Measurements from ENCODE around the gene ALDH1L2. TPM values are rescaled to one million over a fixed set of nuclear protein-coding genes. Genes with fewer than 3 reads are reported as not detected.
A peak's percentile ranks its signal among the peaks of the same experiment; 100 is the strongest.

The ALDH1L2 gene
- total RNA-seq, 3 donors from 2014 or later (not counting 1 experiment from before 2014, with no cell fraction given): 1.1 TPM; not detected in 2

GRCh38 chr12:105053116-105053572 is 31.1 kb downstream of the ALDH1L2 start:
- no peaks in the 10 kb centered on the region for H3K9me3 Mint-ChIP-seq
- Histone ChIP-seq H3K9me3 (ENCODE audit: control insufficient read depth, insufficient read depth, low read length) (no peaks in the 10 kb centered on the region), H3K4me3 (ENCODE audit: low read length) (no peak overlapping the region), H3K27me3 (ENCODE audit: control insufficient read depth, insufficient read depth, low read length) (no peaks in the 10 kb centered on the region), H3K36me3 (ENCODE audit: control insufficient read depth, insufficient read depth, low read length) (no peaks in the 10 kb centered on the region), H3K4me1 (ENCODE audit: control insufficient read depth, insufficient read depth, low read length) (no peaks in the 10 kb centered on the region), H3K27ac (ENCODE audit: low read length) (no peak overlapping the region)
- H3K4me3 Mint-ChIP-seq: no peak overlapping the region
- peak; percentile 91 for TF ChIP-seq CTCF (IDR thresholded peaks at IDR 0.05)
- ATAC-seq: peak; percentile 80 to 91 (median 83)
- H3K27me3 Mint-ChIP-seq (ENCODE audit: low read depth in 2 of 2): peaks cover 7 to 19% of the 10 kb centered on the region in 2 donors
- no peak overlapping the region for H3K27ac Mint-ChIP-seq
- intact Hi-C loops (cut with micrococcal nuclease): loop anchor here (1.0 kb wide), 1 partner anchor 852 kb away; no protein-coding TSS in a partner anchor
- H3K36me3 Mint-ChIP-seq: no peaks in the 10 kb centered on the region
- peak; percentile 50 to 86 for DNase-seq
- 3% methylated on average over 2 of the region's 2 CpGs for WGBS (ENCODE audit: insufficient coverage)
- H3K4me1 Mint-ChIP-seq: no peaks in the 10 kb centered on the region

GRCh38 chr12:105051981-105052380 is 32.3 kb downstream of the ALDH1L2 start:
- ATAC-seq (no peak), DNase-seq (no peak)
- no peaks in the 10 kb centered on the region for H3K36me3 ChIP-seq (ENCODE audit: control insufficient read depth, insufficient read depth, low read length)
- no peak for TF ChIP-seq CTCF (IDR thresholded peaks at IDR 0.05)
- no peaks in the 10 kb centered on the region for H3K27me3 ChIP-seq (ENCODE audit: control insufficient read depth, insufficient read depth, low read length)
- H3K4me3 ChIP-seq (ENCODE audit: low read length): no peak overlapping the region
- no peaks in the 10 kb centered on the region for H3K4me1 ChIP-seq (ENCODE audit: control insufficient read depth, insufficient read depth, low read length)
- Mint-ChIP-seq H3K27ac (no peak overlapping the region), H3K4me1 (no peaks in the 10 kb centered on the region), H3K9me3 (no peaks in the 10 kb centered on the region), H3K27me3 (ENCODE audit: low read depth in 2 of 2) (peaks cover 7 to 14% of the 10 kb centered on the region in 2 donors), H3K36me3 (no peaks in the 10 kb centered on the region), H3K4me3 (no peak overlapping the region)
- WGBS (ENCODE audit: insufficient coverage): 74% methylated on average over 4 of the region's 4 CpGs
- H3K9me3 ChIP-seq (ENCODE audit: control insufficient read depth, insufficient read depth, low read length): no peaks in the 10 kb centered on the region
- no peak overlapping the region for H3K27ac ChIP-seq (ENCODE audit: low read length)
- intact Hi-C loops (cut with micrococcal nuclease): no loop called here

GRCh38 chr12:105048315-105048714 is 35.9 kb downstream of the ALDH1L2 start:
- no peak overlapping the region for H3K27ac ChIP-seq (ENCODE audit: low read length)
- Mint-ChIP-seq H3K4me1 (no peaks in the 10 kb centered on the region), H3K36me3 (no peaks in the 10 kb centered on the region), H3K27ac (no peak overlapping the region), H3K9me3 (no peaks in the 10 kb centered on the region), H3K4me3 (no peak overlapping the region), H3K27me3 (ENCODE audit: low read depth in 2 of 2) (no peaks in the 10 kb centered on the region)
- H3K9me3 ChIP-seq (ENCODE audit: control insufficient read depth, insufficient read depth, low read length): no peaks in the 10 kb centered on the region
- no peaks in the 10 kb centered on the region for H3K4me1 ChIP-seq (ENCODE audit: control insufficient read depth, insufficient read depth, low read length)
- DNase-seq (no peak), ATAC-seq (no peak)
- no peaks in the 10 kb centered on the region for H3K27me3 ChIP-seq (ENCODE audit: control insufficient read depth, insufficient read depth, low read length)
- no peak overlapping the region for H3K4me3 ChIP-seq (ENCODE audit: low read length)
- H3K36me3 ChIP-seq (ENCODE audit: control insufficient read depth, insufficient read depth, low read length): no peaks in the 10 kb centered on the region
- no peak for TF ChIP-seq CTCF (IDR thresholded peaks at IDR 0.05)
- intact Hi-C loops (cut with micrococcal nuclease): no loop called here
- WGBS (ENCODE audit: insufficient coverage): no CpG with 5 or more reads among the region's 1 CpG

- no peaks in the 10 kb centered on the region for H3K4me1 ChIP-seq (ENCODE audit: control insufficient read depth, insufficient read depth, low read length)
- no peak overlapping the region for H3K4me3 ChIP-seq (ENCODE audit: low read length)
- no peak for ATAC-seq
- TF ChIP-seq CTCF (IDR thresholded peaks at IDR 0.05): no peak
- no peaks in the 10 kb centered on the region for H3K36me3 ChIP-seq (ENCODE audit: control insufficient read depth, insufficient read depth, low read length)
- intact Hi-C loops (cut with micrococcal nuclease): no loop called here
- no peak overlapping the region for H3K27ac Mint-ChIP-seq
- no peaks in the 10 kb centered on the region for H3K36me3 Mint-ChIP-seq
- H3K4me3 Mint-ChIP-seq: no peak overlapping the region
- no peak for DNase-seq
- no peak overlapping the region for H3K27ac ChIP-seq (ENCODE audit: low read length)
- H3K9me3 ChIP-seq (ENCODE audit: control insufficient read depth, insufficient read depth, low read length): no peaks in the 10 kb centered on the region
- no peaks in the 10 kb centered on the region for H3K27me3 ChIP-seq (ENCODE audit: control insufficient read depth, insufficient read depth, low read length)
- H3K9me3 Mint-ChIP-seq: no peaks in the 10 kb centered on the region
- H3K4me1 Mint-ChIP-seq: no peaks in the 10 kb centered on the region
- WGBS (ENCODE audit: insufficient coverage): no CpG with 5 or more reads among the region's 1 CpG
- H3K27me3 Mint-ChIP-seq (ENCODE audit: low read depth in 2 of 2): no peaks in the 10 kb centered on the region
These were observed 37.0 kb downstream of the ALDH1L2 start for GRCh38 chr12:105047308-105047707.
